HepG2 (cell line): Measurements from ENCODE around the gene ZNF106.

Source experiments
- KDM4B ChIP-seq: sonication (generic); formaldehyde crosslinking; IDR thresholded peaks from 2 replicates; pipeline ENCODE4 v1.4.0; 2020; ENCODE audit warnings: missing genetic modification reagents
- SMAD9 ChIP-seq: sonication (generic); formaldehyde crosslinking; IDR thresholded peaks from 2 replicates; pipeline ENCODE4 v1.5.1; 2020; ENCODE audit warnings: mild to moderate bottlenecking, missing genetic modification reagents

- TF ChIP-seq KDM4B (CRISPR knock-in tag) = no peak
- TF ChIP-seq SMAD9 (CRISPR knock-in tag) = no peak
Observed at GRCh38 chr15:42392309-42393024, 98.5 kb downstream of the ZNF106 start.
